DOHH2 (cell line): ENCODE results near the gene MOB2.

Source experiments
- CTCF ChIP-seq: fragments of 200-600 bp; sonication (generic); IDR thresholded peaks from one replicate; pipeline ENCODE4 v1.5.1; 2014; ENCODE audit warnings: antibody characterized with exemption, mild to moderate bottlenecking, low read depth, low read length; ENCODE audit not compliant: poor library complexity, severe bottlenecking
- EZH2phosphoT487 ChIP-seq: fragments of 200-600 bp; sonication (generic); IDR thresholded peaks from 2 replicates; pipeline ENCODE4 v1.6.1; 2017; ENCODE audit warnings: borderline replicate concordance, mild to moderate bottlenecking, antibody characterized with exemption, low read length, moderate library complexity, mixed read lengths

- TF ChIP-seq CTCF, result no peak
- TF ChIP-seq EZH2phosphoT487, result no peak
These were observed 15.0 kb upstream of the MOB2 start for GRCh38 chr11:1501421-1502167.
